T-helper 2 cell treated with Interferon-gamma antibody and Interleukin-4, amounts not matched to agents 100 ng/mL and 5 ng/mL, for 36 hours (primary cell): ENCODE results near the gene CUL9. TPM values are rescaled to one million over a fixed set of nuclear protein-coding genes. Genes with fewer than 3 reads are reported as not detected.

Experiments used
- intact Hi-C: fragments of 100-400 bp; cut with micrococcal nuclease; formaldehyde crosslinking; loops from one replicate; pipeline ENCODE4 v1.15.1; 2023
- total RNA-seq: library from RNA; stranded (reverse); gene quantifications from 2 replicates; pipeline ENCODE4 v1.2.3, GENCODE V29; 2022

Gene CUL9
- total RNA-seq, 1 donor from 2014 or later, result 45.5 TPM

- intact Hi-C loops, result loop anchor here (5.0 kb wide), 8 partner anchors 210 to 1385 kb away; partner anchors contain the start of genes GTPBP2, POLH, POLR1C and TBCC
Measured at GRCh38 chr6:43172104-43173007, 9.6 kb upstream of the CUL9 start.

GRCh38 chr6:43173591-43174262 is 8.3 kb upstream of the CUL9 start:
- intact Hi-C loops, result loop anchor here (1.0 to 5.0 kb wide), 16 partner anchors 9 to 1386 kb away; partner anchors contain the start of genes ABCC10, CNPY3, CUL9 and GTPBP2

GRCh38 chr6:43174263-43175112 is 7.5 kb upstream of the CUL9 start:
- intact Hi-C loops, result loop anchor here (1.0 to 5.0 kb wide), 16 partner anchors 8 to 1387 kb away; partner anchors contain the start of genes ABCC10, CNPY3, CUL9 and GTPBP2

- intact Hi-C loops, result loop anchor here (2.0 kb wide), 2 partner anchors 49 to 71 kb away; no protein-coding TSS in a partner anchor
Measured at GRCh38 chr6:43175676-43176422, 6.1 kb upstream of the CUL9 start.

GRCh38 chr6:43176423-43176786 is 5.6 kb upstream of the CUL9 start:
- intact Hi-C loops, result no loop called here

GRCh38 chr6:43178150-43178549 is 3.8 kb upstream of the CUL9 start:
- intact Hi-C loops, result no loop called here

- intact Hi-C loops, result no loop called here
Measured at GRCh38 chr6:43178951-43179830, 2.8 kb upstream of the CUL9 start.

GRCh38 chr6:43180058-43180457 is 1.9 kb upstream of the CUL9 start:
- intact Hi-C loops, result no loop called here

GRCh38 chr6:43180985-43181384 is 1.0 kb upstream of the CUL9 start:
- intact Hi-C loops, result no loop called here

- intact Hi-C loops, result no loop called here
Measured at GRCh38 chr6:43181621-43181941, 415 bp upstream of the CUL9 start.

GRCh38 chr6:43183441-43183840 is 1.4 kb downstream of the CUL9 start:
- intact Hi-C loops, result loop anchor here (2.0 kb wide), 1 partner anchor 41 kb away; no protein-coding TSS in a partner anchor

- intact Hi-C loops, result no loop called here
Measured at GRCh38 chr6:43184268-43184985, 2.4 kb downstream of the CUL9 start.

GRCh38 chr6:43185391-43185985 is 3.5 kb downstream of the CUL9 start:
- intact Hi-C loops, result no loop called here

- intact Hi-C loops, result no loop called here
Measured at GRCh38 chr6:43186019-43186418, 4.0 kb downstream of the CUL9 start.

- intact Hi-C loops, result no loop called here
Measured at GRCh38 chr6:43186706-43187105, 4.7 kb downstream of the CUL9 start.

GRCh38 chr6:43187821-43188220 is 5.8 kb downstream of the CUL9 start:
- intact Hi-C loops, result no loop called here

GRCh38 chr6:43188426-43188825 is 6.4 kb downstream of the CUL9 start:
- intact Hi-C loops, result no loop called here

- intact Hi-C loops, result no loop called here
Measured at GRCh38 chr6:43189776-43190304, 7.8 kb downstream of the CUL9 start.
